Upper lobe of left lung (tissue), 6 donors: Measurements from ENCODE around the gene MYO1C. TPM values are rescaled to one million over a fixed set of nuclear protein-coding genes. Genes with fewer than 3 reads are reported as not detected.

ENCODE experiments used
- ATAC-seq, 2 donors: fragments of 200-7000 bp; cut with Tn5 transposase; one replicate each; pipeline ENCODE4 v1.9.1; 2022; ENCODE audit warnings: mild to moderate bottlenecking in 2 of 2, moderate library complexity in 2 of 2; ENCODE audit not compliant: low FRiP score in 2 of 2
- DNase-seq, 2 donors: peaks; one replicate each; pipeline ENCODE4 v3.0.0-alpha.2; 2019 to 2020
- H3K27ac ChIP-seq, 4 donors: fragments of 200-600 bp; sonication (generic); one replicate each; pipeline ENCODE4 v1.5.1; 2016 to 2019
- H3K27me3 ChIP-seq, 4 donors: fragments of 200-600 bp; sonication (generic); one replicate each; pipeline ENCODE4 v1.5.1; 2017 to 2019
- H3K36me3 ChIP-seq, 4 donors: fragments of 200-600 bp; sonication (generic); one replicate each; pipeline ENCODE4 v1.5.1; 2016 to 2019
- H3K4me1 ChIP-seq, 4 donors: fragments of 200-600 bp; sonication (generic); one replicate each; pipeline ENCODE4 v1.5.1; 2018 to 2019
- H3K4me3 ChIP-seq, 4 donors: fragments of 200-600 bp; sonication (generic); one replicate each; pipeline ENCODE4 v1.5.1; 2017 to 2019; ENCODE audit warnings: mild to moderate bottlenecking in 2 of 4, moderate library complexity in 1 of 4
- H3K9me3 ChIP-seq, 4 donors: fragments of 200-600 bp; sonication (generic); one replicate each; pipeline ENCODE4 v1.5.1; 2018 to 2019
- CTCF ChIP-seq, 6 experiments: fragments of 450-650 bp in 4 of 6; fragments of 200-600 bp in 2 of 6; sonication (generic) in 2 of 6; IDR thresholded peaks; one replicate each; pipeline ENCODE4 v1.5.1; 2016 to 2019; ENCODE audit warnings: antibody characterized with exemption in 6 of 6
- EP300 ChIP-seq, 4 donors: sonication (generic); formaldehyde crosslinking; IDR thresholded peaks; one replicate each; pipeline ENCODE4 v1.5.1; 2017; ENCODE audit warnings: antibody characterized with exemption in 4 of 4, control low read depth in 2 of 4
- POLR2A ChIP-seq, 4 donors: fragments of 450-650 bp; IDR thresholded peaks; one replicate each; pipeline ENCODE4 v1.5.1; 2016 to 2017; ENCODE audit warnings: antibody characterized with exemption in 4 of 4, mild to moderate bottlenecking in 2 of 4
- POLR2AphosphoS5 ChIP-seq, 2 donors: sonication (generic); formaldehyde crosslinking; IDR thresholded peaks; one replicate each; pipeline ENCODE4 v1.5.1; 2017; ENCODE audit warnings: antibody characterized with exemption in 2 of 2
- WGBS, 2 donors: methylation state at CpG; one replicate each; pipeline ENCODE4 v1.1.5; 2017 to 2018; 5-methylcytosine and 5-hydroxymethylcytosine counted together
- total RNA-seq, 6 donors: library from RNA; depleted of rRNA in 4 of 6; stranded (reverse); fragments of >200 nt in 4 of 6; gene quantifications; one replicate each; pipeline versions ENCODE4 v1.1.0 to v1.2.1, GENCODE V29; 2016 to 2021
- donor health status: DM: no; HTN: no; CAD: no; lungs with moderate emphysema.
- donor health status: DM: no; HTN: yes; CAD: no; lungs with severe emphysema.

MYO1C gene
- total RNA-seq, 6 donors from 2014 or later: 186 to 358 (median 266) TPM

- peaks cover 2 to 14% (median 9%) of the 10 kb centered on the region in 4 donors for H3K4me1 ChIP-seq
- DNase-seq: no peak
- no peak for ATAC-seq
- 75 to 88% methylated on average over 9 to 10 of the region's 10 CpGs for WGBS, 2 donors
- TF ChIP-seq EP300 (IDR thresholded peaks at IDR 0.05) (no peak), POLR2AphosphoS5 (IDR thresholded peaks at IDR 0.05) (no peak), CTCF (IDR thresholded peaks at IDR 0.05) (no peak), POLR2A (IDR thresholded peaks at IDR 0.05) (no peak)
- no peaks in the 10 kb centered on the region for H3K9me3 ChIP-seq
- peaks cover 18 to 98% (median 78%) of the 10 kb centered on the region in 4 donors for H3K36me3 ChIP-seq
- peak overlapping the region in 2 of 4 donors; percentile 24 to 48 for H3K27ac ChIP-seq
- H3K4me3 ChIP-seq: no peak overlapping the region
- H3K27me3 ChIP-seq: no peaks in the 10 kb centered on the region
These were observed 18.6 kb downstream of the MYO1C start for GRCh38 chr17:1473841-1474240.

- Histone ChIP-seq H3K27ac (peak overlapping the region in 2 of 4 donors; percentile 24 to 48), H3K27me3 (no peaks in the 10 kb centered on the region), H3K36me3 (peaks cover 14 to 98% (median 78%) of the 10 kb centered on the region in 4 donors), H3K4me3 (no peak overlapping the region), H3K9me3 (no peaks in the 10 kb centered on the region), H3K4me1 (peaks cover 8 to 21% (median 14%) of the 10 kb centered on the region in 4 donors)
- ATAC-seq (no peak), DNase-seq (peak in 1 of 2 donors; percentile 46)
- no peak for TF ChIP-seq POLR2AphosphoS5 (IDR thresholded peaks at IDR 0.05)
- no peak for TF ChIP-seq POLR2A (IDR thresholded peaks at IDR 0.05)
- peak in 1 of 6 experiments; percentile 14 for TF ChIP-seq CTCF (IDR thresholded peaks at IDR 0.05)
- 58 to 62% methylated on average over 11 of the region's 11 CpGs for WGBS, 2 donors
These were observed 19.3 kb downstream of the MYO1C start for GRCh38 chr17:1473170-1473569.

- Histone ChIP-seq H3K4me3 (no peak overlapping the region), H3K9me3 (no peaks in the 10 kb centered on the region), H3K36me3 (peaks cover 11 to 98% (median 77%) of the 10 kb centered on the region in 4 donors), H3K4me1 (peaks cover 13 to 30% (median 16%) of the 10 kb centered on the region in 4 donors), H3K27me3 (no peaks in the 10 kb centered on the region), H3K27ac (peak overlapping the region in 1 of 4 donors; percentile 31)
- no peak for TF ChIP-seq CTCF (IDR thresholded peaks at IDR 0.05)
- TF ChIP-seq POLR2AphosphoS5 (IDR thresholded peaks at IDR 0.05): no peak
- no peak for TF ChIP-seq POLR2A (IDR thresholded peaks at IDR 0.05)
- TF ChIP-seq EP300 (IDR thresholded peaks at IDR 0.05): no peak
- ATAC-seq (no peak), DNase-seq (peak in 1 of 2 donors; percentile 74)
- 95 to 97% methylated on average over 27 to 42 of the region's 42 CpGs for WGBS, 2 donors
These were observed 20.3 kb downstream of the MYO1C start for GRCh38 chr17:1471911-1472821.

- TF ChIP-seq POLR2A (IDR thresholded peaks at IDR 0.05) (no peak), POLR2AphosphoS5 (IDR thresholded peaks at IDR 0.05) (no peak), CTCF (IDR thresholded peaks at IDR 0.05) (no peak), EP300 (IDR thresholded peaks at IDR 0.05) (no peak)
- no peaks in the 10 kb centered on the region for H3K27me3 ChIP-seq
- no peak overlapping the region for H3K27ac ChIP-seq
- no peak overlapping the region for H3K4me3 ChIP-seq
- H3K9me3 ChIP-seq: no peaks in the 10 kb centered on the region
- ATAC-seq: no peak
- WGBS, 2 donors: 90 to 96% methylated on average over 5 to 15 of the region's 15 CpGs
- DNase-seq: no peak
- H3K4me1 ChIP-seq: peaks cover 13 to 30% (median 16%) of the 10 kb centered on the region in 4 donors
- peaks cover 13 to 98% (median 78%) of the 10 kb centered on the region in 4 donors for H3K36me3 ChIP-seq
These were observed 21.0 kb downstream of the MYO1C start for GRCh38 chr17:1471490-1471889.
